Panc1 (cell line): ENCODE results near the gene TNP1. TPM values are rescaled to one million over a fixed set of nuclear protein-coding genes. Genes with fewer than 3 reads are reported as not detected.

ENCODE experiments used
- ATAC-seq: fragments of 200-7000 bp; cut with Tn5 transposase; 2 replicates; pipeline ENCODE4 v1.9.1; 2020; ENCODE audit warnings: mild to moderate bottlenecking, moderate library complexity
- BruUV-seq: library from RNA; stranded (reverse); fragments of 400-500 nt; replicated peaks from 2 replicates; lab custom pipeline; 2021; lab: Mats Ljungman, UMichigan
- CTCF ChIA-PET: fragments of 300-600 bp; sonication (Branson Sonifier 250); formaldehyde crosslinking; loops from one replicate; lab custom pipeline; 2022; ENCODE audit warnings: antibody characterized with exemption; lab: Charles Lee
- POLR2A ChIA-PET: fragments of 300-600 bp; sonication (Branson Sonifier 250); formaldehyde crosslinking; loops from one replicate; lab custom pipeline; 2022; ENCODE audit warnings: antibody characterized with exemption; lab: Charles Lee
- DNase-seq: peaks from one replicate; pipeline ENCODE4 v3.0.0-alpha.2; 2010; ENCODE audit warnings: low read depth, low spot score
- H3K27ac ChIP-seq: 2 replicates; pipeline ENCODE4 v1.5.1; 2011; ENCODE audit warnings: mild to moderate bottlenecking, low read length, inconsistent platforms
- H3K27me3 ChIP-seq: fragments of 200-500 bp; sonication (Bioruptor generic); 2 replicates; pipeline ENCODE4 v1.6.0; 2014; ENCODE audit warnings: low read length, inconsistent platforms; ENCODE audit not compliant: control insufficient read depth, insufficient read depth
- H3K36me3 ChIP-seq: fragments of 200-500 bp; sonication (Bioruptor generic); 2 replicates; pipeline ENCODE4 v1.5.1; 2014; ENCODE audit warnings: inconsistent platforms, mild to moderate bottlenecking, low read length, moderate library complexity; ENCODE audit not compliant: control insufficient read depth, insufficient read depth
- H3K4me1 ChIP-seq: 2 replicates; pipeline ENCODE4 v1.5.1; 2011; ENCODE audit warnings: inconsistent platforms, mild to moderate bottlenecking, low read length, moderate library complexity; ENCODE audit not compliant: control insufficient read depth, insufficient read depth
- H3K4me3 ChIP-seq, 2 experiments: 2 replicates each; pipeline ENCODE4 v1.5.1; 2011 to 2012; ENCODE audit warnings: low read depth in 2 of 2, low read length in 2 of 2, mild to moderate bottlenecking in 2 of 2, inconsistent platforms in 1 of 2, moderate library complexity in 1 of 2
- H3K9me3 ChIP-seq: fragments of 200-500 bp; sonication (Bioruptor generic); 2 replicates; pipeline ENCODE4 v1.5.1; 2014; ENCODE audit warnings: low read depth, mild to moderate bottlenecking, inconsistent platforms, low read length, moderate library complexity; ENCODE audit not compliant: control insufficient read depth, insufficient read depth
- POLR2AphosphoS5 ChIP-seq: IDR thresholded peaks from 2 replicates; pipeline ENCODE4 v1.6.1; 2012; ENCODE audit warnings: mild to moderate bottlenecking, low read depth, low read length, moderate library complexity
- SIN3A ChIP-seq: IDR thresholded peaks from 2 replicates; pipeline ENCODE4 v1.6.1; 2012; ENCODE audit warnings: low read depth, mild to moderate bottlenecking, low read length, moderate library complexity, borderline replicate concordance; ENCODE audit not compliant: insufficient read depth
- TCF7L2 ChIP-seq: IDR thresholded peaks from 2 replicates; pipeline ENCODE4 v1.6.1; 2011; ENCODE audit warnings: mild to moderate bottlenecking, low read depth, low read length, inconsistent platforms
- in situ Hi-C: cut with HindIII; loops from 2 replicates; pipeline ENCODE4 v1.10.0; 2016; ENCODE audit warnings: low sequenced_read_pairs, low pct_unique_long_range_greater_than_20kb
- intact Hi-C: fragments of 100-400 bp; cut with micrococcal nuclease; formaldehyde crosslinking; loops from one replicate; pipeline ENCODE4 v1.10.0; 2022; ENCODE audit not compliant: unreplicated experiment
- total RNA-seq: library from RNA; stranded (reverse); gene quantifications from one replicate; pipeline ENCODE4 v1.2.1, GENCODE V29; 2021; ENCODE audit not compliant: unreplicated experiment
- TF ChIP-seq, protein P1 (sequence below): fragments of 450-650 bp; IDR thresholded peaks from 2 replicates; pipeline ENCODE4 v1.5.1; 2017; ENCODE audit warnings: mild to moderate bottlenecking
- TF ChIP-seq, protein P2 (sequence below), 2 experiments: IDR thresholded peaks; 2 replicates each; pipeline ENCODE4 v1.6.1; 2011 to 2012; ENCODE audit warnings: low read depth in 2 of 2, control low read depth in 1 of 2, low read length in 1 of 2, mild to moderate bottlenecking in 1 of 2, moderate library complexity in 1 of 2; ENCODE audit not compliant: insufficient read depth in 1 of 2

Gene TNP1
- total RNA-seq, 1 experiment from 2014 or later: not detected

DNA sequence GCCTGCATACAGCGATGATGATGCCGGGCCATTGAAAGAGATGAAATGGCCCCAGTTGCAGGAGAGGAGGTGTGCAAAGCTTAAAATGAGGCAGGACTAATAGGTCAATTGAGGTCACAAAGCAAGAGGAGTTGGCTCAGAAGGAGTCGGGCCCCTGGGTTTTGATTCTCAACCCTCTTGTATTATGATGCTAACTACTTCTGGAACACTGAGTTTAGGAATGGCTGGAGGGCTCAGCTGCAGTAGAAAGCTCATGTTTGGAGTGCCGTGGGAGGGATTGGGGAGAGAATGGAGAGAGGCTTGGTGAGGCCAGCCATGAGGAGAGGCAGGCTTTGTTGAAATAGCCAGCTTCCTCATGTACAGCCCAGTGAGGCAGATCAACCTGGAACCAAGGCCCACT lies 4.8 kb downstream of the TNP1 start:
- H3K27me3 ChIP-seq: no peaks in the 10 kb centered on the region; the same call in 1 of the 2 replicates
- in situ Hi-C loops (no loop called here), intact Hi-C loops (no loop called here)
- no peaks in the 10 kb centered on the region for H3K9me3 ChIP-seq
- DNase-seq (no peak), ATAC-seq (no peak)
- H3K27ac ChIP-seq: no peak overlapping the region
- H3K4me3 ChIP-seq: no peak overlapping the region
- H3K4me1 ChIP-seq: no peaks in the 10 kb centered on the region
- H3K36me3 ChIP-seq: no peaks in the 10 kb centered on the region
- TF ChIP-seq TCF7L2: no peak
- TF ChIP-seq, protein P1, sequence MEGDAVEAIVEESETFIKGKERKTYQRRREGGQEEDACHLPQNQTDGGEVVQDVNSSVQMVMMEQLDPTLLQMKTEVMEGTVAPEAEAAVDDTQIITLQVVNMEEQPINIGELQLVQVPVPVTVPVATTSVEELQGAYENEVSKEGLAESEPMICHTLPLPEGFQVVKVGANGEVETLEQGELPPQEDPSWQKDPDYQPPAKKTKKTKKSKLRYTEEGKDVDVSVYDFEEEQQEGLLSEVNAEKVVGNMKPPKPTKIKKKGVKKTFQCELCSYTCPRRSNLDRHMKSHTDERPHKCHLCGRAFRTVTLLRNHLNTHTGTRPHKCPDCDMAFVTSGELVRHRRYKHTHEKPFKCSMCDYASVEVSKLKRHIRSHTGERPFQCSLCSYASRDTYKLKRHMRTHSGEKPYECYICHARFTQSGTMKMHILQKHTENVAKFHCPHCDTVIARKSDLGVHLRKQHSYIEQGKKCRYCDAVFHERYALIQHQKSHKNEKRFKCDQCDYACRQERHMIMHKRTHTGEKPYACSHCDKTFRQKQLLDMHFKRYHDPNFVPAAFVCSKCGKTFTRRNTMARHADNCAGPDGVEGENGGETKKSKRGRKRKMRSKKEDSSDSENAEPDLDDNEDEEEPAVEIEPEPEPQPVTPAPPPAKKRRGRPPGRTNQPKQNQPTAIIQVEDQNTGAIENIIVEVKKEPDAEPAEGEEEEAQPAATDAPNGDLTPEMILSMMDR: no peak
- TF ChIP-seq, protein P2, sequence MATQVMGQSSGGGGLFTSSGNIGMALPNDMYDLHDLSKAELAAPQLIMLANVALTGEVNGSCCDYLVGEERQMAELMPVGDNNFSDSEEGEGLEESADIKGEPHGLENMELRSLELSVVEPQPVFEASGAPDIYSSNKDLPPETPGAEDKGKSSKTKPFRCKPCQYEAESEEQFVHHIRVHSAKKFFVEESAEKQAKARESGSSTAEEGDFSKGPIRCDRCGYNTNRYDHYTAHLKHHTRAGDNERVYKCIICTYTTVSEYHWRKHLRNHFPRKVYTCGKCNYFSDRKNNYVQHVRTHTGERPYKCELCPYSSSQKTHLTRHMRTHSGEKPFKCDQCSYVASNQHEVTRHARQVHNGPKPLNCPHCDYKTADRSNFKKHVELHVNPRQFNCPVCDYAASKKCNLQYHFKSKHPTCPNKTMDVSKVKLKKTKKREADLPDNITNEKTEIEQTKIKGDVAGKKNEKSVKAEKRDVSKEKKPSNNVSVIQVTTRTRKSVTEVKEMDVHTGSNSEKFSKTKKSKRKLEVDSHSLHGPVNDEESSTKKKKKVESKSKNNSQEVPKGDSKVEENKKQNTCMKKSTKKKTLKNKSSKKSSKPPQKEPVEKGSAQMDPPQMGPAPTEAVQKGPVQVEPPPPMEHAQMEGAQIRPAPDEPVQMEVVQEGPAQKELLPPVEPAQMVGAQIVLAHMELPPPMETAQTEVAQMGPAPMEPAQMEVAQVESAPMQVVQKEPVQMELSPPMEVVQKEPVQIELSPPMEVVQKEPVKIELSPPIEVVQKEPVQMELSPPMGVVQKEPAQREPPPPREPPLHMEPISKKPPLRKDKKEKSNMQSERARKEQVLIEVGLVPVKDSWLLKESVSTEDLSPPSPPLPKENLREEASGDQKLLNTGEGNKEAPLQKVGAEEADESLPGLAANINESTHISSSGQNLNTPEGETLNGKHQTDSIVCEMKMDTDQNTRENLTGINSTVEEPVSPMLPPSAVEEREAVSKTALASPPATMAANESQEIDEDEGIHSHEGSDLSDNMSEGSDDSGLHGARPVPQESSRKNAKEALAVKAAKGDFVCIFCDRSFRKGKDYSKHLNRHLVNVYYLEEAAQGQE (IDR thresholded peaks at IDR 0.05; ENCODE audit: insufficient read depth in 1 of 2, low read depth in 2 of 2, low read length in 1 of 2): no peak
- no peak for TF ChIP-seq POLR2AphosphoS5
- no peak for TF ChIP-seq SIN3A
- CTCF ChIA-PET: no interaction called here
- BruUV-seq: no TSS peak
- POLR2A ChIA-PET: no interaction called here

DNA sequence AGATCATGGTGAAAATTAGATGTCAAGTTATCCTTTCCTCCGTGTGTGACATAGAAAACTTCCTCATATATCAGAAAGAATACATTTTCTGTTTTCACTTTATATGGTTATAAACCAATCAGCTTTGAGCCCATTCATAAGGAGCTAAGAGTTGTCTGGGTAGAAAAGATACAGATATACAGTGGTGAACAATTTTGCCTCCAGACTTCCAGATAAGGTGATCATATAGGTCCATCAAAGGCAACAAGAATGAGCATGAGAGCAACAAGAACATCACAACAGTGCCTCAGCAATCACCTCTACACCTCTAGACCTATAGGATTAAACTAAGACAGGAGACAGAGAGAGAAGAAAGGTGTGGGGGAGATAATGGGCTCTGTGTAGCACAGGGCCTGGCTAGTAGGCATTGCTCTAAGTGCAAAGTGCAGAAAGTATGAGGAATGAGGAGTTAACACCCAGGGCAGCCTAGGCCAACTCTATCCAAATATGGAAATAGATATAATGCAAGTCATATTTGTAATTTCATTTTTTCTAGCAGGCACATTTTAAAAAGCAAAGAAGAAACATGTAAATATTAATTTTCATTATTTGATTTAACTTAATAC lies 8.3 kb downstream of the TNP1 start:
- Histone ChIP-seq H3K4me3 (no peak overlapping the region), H3K9me3 (no peaks in the 10 kb centered on the region), H3K36me3 (no peaks in the 10 kb centered on the region), H3K27me3 (no peaks in the 10 kb centered on the region; the same call in 1 of the 2 replicates), H3K27ac (no peak overlapping the region), H3K4me1 (no peaks in the 10 kb centered on the region)
- CTCF ChIA-PET: no interaction called here
- TF ChIP-seq SIN3A (no peak), POLR2AphosphoS5 (no peak), TCF7L2 (no peak)
- TF ChIP-seq, protein P2 (IDR thresholded peaks at IDR 0.05; ENCODE audit: insufficient read depth in 1 of 2, low read depth in 2 of 2, low read length in 1 of 2): no peak
- TF ChIP-seq, protein P1: no peak
- intact Hi-C loops (no loop called here), in situ Hi-C loops (no loop called here)
- POLR2A ChIA-PET: no interaction called here
- ATAC-seq: no peak
- BruUV-seq: no TSS peak
- DNase-seq: no peak
